ENCODE data around the gene CLCF1.

DNA sequence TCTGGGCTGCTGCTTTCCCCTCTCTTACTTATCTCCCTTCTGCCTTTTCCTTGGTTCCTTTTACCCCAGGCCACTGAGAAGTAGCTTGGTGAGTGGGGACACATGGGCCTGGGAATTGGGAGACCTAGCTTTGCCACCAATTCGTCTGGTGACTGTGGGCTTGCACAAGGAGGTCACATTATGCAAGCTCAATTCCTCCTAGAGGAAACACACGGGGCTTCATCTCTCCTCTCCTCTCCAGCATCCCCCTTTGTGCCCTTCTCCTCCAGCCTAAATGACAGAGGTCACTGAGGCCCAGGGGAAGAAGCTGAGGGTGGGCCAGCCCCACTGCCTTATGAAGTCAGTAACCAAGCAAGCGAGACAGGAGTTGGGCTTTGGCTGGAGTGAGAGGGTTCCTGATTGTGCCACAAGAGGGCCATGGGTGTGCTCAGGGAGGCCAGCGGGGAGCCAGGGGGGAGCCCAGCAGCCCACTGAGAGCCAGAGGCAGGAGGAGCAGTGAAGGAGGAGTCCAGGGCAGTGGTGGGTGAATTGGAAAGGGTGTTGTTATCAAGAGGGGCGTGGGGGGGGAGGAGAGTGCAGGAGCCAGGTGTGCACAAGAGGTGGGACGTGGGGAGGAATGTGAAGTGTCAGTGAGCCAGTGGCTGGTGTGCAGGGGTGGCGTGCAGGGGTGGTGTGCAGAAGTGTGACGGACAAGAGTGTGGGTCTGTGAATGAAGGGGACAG, 2.0 kb downstream of the CLCF1 start:
- TF ChIP-seq CTCF (IDR thresholded peaks at IDR 0.05; ENCODE audit: poor library complexity, severe bottlenecking) (peak; percentile 34), POLR2AphosphoS5 (IDR thresholded peaks at IDR 0.05) (no peak), EZH2 (IDR thresholded peaks at IDR 0.05; ENCODE audit: borderline replicate concordance, insufficient read depth, low read length, poor library complexity, severe bottlenecking) (no peak), EP300 (conservative IDR thresholded peaks at IDR 0.05; ENCODE audit: poor library complexity, severe bottlenecking) (no peak), RAD21 (conservative IDR thresholded peaks at IDR 0.05) (no peak), SMC3 (conservative IDR thresholded peaks at IDR 0.05; ENCODE audit: poor library complexity) (no peak)
- TF ChIP-seq, protein P1, sequence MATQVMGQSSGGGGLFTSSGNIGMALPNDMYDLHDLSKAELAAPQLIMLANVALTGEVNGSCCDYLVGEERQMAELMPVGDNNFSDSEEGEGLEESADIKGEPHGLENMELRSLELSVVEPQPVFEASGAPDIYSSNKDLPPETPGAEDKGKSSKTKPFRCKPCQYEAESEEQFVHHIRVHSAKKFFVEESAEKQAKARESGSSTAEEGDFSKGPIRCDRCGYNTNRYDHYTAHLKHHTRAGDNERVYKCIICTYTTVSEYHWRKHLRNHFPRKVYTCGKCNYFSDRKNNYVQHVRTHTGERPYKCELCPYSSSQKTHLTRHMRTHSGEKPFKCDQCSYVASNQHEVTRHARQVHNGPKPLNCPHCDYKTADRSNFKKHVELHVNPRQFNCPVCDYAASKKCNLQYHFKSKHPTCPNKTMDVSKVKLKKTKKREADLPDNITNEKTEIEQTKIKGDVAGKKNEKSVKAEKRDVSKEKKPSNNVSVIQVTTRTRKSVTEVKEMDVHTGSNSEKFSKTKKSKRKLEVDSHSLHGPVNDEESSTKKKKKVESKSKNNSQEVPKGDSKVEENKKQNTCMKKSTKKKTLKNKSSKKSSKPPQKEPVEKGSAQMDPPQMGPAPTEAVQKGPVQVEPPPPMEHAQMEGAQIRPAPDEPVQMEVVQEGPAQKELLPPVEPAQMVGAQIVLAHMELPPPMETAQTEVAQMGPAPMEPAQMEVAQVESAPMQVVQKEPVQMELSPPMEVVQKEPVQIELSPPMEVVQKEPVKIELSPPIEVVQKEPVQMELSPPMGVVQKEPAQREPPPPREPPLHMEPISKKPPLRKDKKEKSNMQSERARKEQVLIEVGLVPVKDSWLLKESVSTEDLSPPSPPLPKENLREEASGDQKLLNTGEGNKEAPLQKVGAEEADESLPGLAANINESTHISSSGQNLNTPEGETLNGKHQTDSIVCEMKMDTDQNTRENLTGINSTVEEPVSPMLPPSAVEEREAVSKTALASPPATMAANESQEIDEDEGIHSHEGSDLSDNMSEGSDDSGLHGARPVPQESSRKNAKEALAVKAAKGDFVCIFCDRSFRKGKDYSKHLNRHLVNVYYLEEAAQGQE (IDR thresholded peaks at IDR 0.05; ENCODE audit: borderline replicate concordance): no peak

Data from neural cell (in vitro differentiated cells).